ENCODE data around the gene SLC29A4. TPM values are rescaled to one million over a fixed set of nuclear protein-coding genes. Genes with fewer than 3 reads are reported as not detected.
"Not testable (repeated sequence)": the region's sequence is repeated elsewhere in the genome, so short reads cannot be mapped to it uniquely, and the experiment has no call there.

Gene SLC29A4
- total RNA-seq, 2 experiments from 2014 or later, result 0.06 to 0.67 TPM

DNA sequence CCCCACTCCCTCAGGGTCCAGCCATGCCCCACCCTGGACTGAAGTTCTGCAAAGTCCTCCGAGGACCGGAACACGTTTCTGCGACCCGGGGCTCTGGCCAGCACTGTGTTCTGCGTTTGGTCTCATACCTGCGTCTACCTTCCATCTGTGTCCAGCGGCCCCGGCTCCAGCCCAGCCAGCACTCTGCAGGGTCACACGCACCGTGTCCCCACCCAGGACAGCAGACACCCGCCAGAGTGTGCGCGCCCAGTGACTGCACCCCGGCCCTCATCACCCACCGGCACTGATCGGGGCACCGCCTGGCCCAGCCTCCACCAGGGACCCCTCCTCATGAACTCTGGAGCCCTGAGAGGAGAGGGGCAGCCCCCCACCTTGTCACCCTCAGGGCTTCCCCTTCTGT lies 20.3 kb downstream of the SLC29A4 start:
- Histone ChIP-seq H2AFZ (ENCODE audit: low read length) (no peak overlapping the region), H3K79me2 (ENCODE audit: insufficient read depth, low read depth, low read length) (no peaks in the 10 kb centered on the region), H4K20me1 (ENCODE audit: insufficient read depth, low read length) (no peaks in the 10 kb centered on the region), H3K36me3 (ENCODE audit: insufficient read depth, low read length) (no peaks in the 10 kb centered on the region), H3K4me2 (ENCODE audit: low read length) (no peak overlapping the region), H3K4me3 (ENCODE audit: low read depth, low read length, poor library complexity, severe bottlenecking) (no peak overlapping the region), H3K4me1 (ENCODE audit: insufficient read depth, low read length, poor library complexity, severe bottlenecking) (no peaks in the 10 kb centered on the region), H3K9me3 (ENCODE audit: low read length) (no peaks in the 10 kb centered on the region), H3K27ac (ENCODE audit: low read depth, low read length, poor library complexity, severe bottlenecking) (no peak overlapping the region), H3K9me2 (ENCODE audit: insufficient read depth, low read length) (no peaks in the 10 kb centered on the region)
- no peak for DNase-seq (ENCODE audit: low spot score)
- ChIA-PET CTCF (ENCODE audit: unreplicated experiment) (no interaction called here), POLR2A (no interaction called here)
- TF ChIP-seq, protein P1, sequence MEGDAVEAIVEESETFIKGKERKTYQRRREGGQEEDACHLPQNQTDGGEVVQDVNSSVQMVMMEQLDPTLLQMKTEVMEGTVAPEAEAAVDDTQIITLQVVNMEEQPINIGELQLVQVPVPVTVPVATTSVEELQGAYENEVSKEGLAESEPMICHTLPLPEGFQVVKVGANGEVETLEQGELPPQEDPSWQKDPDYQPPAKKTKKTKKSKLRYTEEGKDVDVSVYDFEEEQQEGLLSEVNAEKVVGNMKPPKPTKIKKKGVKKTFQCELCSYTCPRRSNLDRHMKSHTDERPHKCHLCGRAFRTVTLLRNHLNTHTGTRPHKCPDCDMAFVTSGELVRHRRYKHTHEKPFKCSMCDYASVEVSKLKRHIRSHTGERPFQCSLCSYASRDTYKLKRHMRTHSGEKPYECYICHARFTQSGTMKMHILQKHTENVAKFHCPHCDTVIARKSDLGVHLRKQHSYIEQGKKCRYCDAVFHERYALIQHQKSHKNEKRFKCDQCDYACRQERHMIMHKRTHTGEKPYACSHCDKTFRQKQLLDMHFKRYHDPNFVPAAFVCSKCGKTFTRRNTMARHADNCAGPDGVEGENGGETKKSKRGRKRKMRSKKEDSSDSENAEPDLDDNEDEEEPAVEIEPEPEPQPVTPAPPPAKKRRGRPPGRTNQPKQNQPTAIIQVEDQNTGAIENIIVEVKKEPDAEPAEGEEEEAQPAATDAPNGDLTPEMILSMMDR (conservative IDR thresholded peaks at IDR 0.05; ENCODE audit: low read length), result no peak
- no peak for TF ChIP-seq EZH2phosphoT487 (IDR thresholded peaks at IDR 0.05; ENCODE audit: borderline replicate concordance, low read depth, low read length)
- no TSS peak for BruUV-seq (replicated peaks)
- intact Hi-C loops (cut with micrococcal nuclease; ENCODE audit: unreplicated experiment), result no loop called here

GRCh38 chr7:5303591-5304505 lies 21.1 kb downstream of the SLC29A4 start:
- Histone ChIP-seq H3K4me2 (ENCODE audit: low read length) (no peak overlapping the region), H3K4me3 (ENCODE audit: low read depth, low read length, poor library complexity, severe bottlenecking) (no peak overlapping the region), H2AFZ (ENCODE audit: low read length) (no peak overlapping the region), H3K9me2 (ENCODE audit: insufficient read depth, low read length) (no peaks in the 10 kb centered on the region), H3K36me3 (ENCODE audit: insufficient read depth, low read length) (no peaks in the 10 kb centered on the region), H4K20me1 (ENCODE audit: insufficient read depth, low read length) (no peaks in the 10 kb centered on the region), H3K27ac (ENCODE audit: low read depth, low read length, poor library complexity, severe bottlenecking) (no peak overlapping the region), H3K79me2 (ENCODE audit: insufficient read depth, low read depth, low read length) (no peaks in the 10 kb centered on the region), H3K4me1 (ENCODE audit: insufficient read depth, low read length, poor library complexity, severe bottlenecking) (no peaks in the 10 kb centered on the region), H3K9me3 (ENCODE audit: low read length) (no peaks in the 10 kb centered on the region)
- CTCF ChIA-PET (ENCODE audit: unreplicated experiment), result no interaction called here
- intact Hi-C loops (cut with micrococcal nuclease; ENCODE audit: unreplicated experiment), result no loop called here
- POLR2A ChIA-PET, result no interaction called here
- TF ChIP-seq EZH2phosphoT487 (IDR thresholded peaks at IDR 0.05; ENCODE audit: borderline replicate concordance, low read depth, low read length), result no peak
- TF ChIP-seq, protein P1 (conservative IDR thresholded peaks at IDR 0.05; ENCODE audit: low read length), result no peak
- BruUV-seq (replicated peaks), result no TSS peak
- DNase-seq (ENCODE audit: low spot score), result no peak

GRCh38 chr7:5305050-5305449 lies 22.3 kb downstream of the SLC29A4 start:
- H4K20me1 ChIP-seq (ENCODE audit: insufficient read depth, low read length); H3K36me3 ChIP-seq (ENCODE audit: insufficient read depth, low read length); H3K79me2 ChIP-seq (ENCODE audit: insufficient read depth, low read depth, low read length); CTCF ChIA-PET (ENCODE audit: unreplicated experiment); H3K4me3 ChIP-seq (ENCODE audit: low read depth, low read length, poor library complexity, severe bottlenecking); H3K9me2 ChIP-seq (ENCODE audit: insufficient read depth, low read length); H3K27ac ChIP-seq (ENCODE audit: low read depth, low read length, poor library complexity, severe bottlenecking); H2AFZ ChIP-seq (ENCODE audit: low read length); DNase-seq (ENCODE audit: low spot score); H3K9me3 ChIP-seq (ENCODE audit: low read length); H3K4me1 ChIP-seq (ENCODE audit: insufficient read depth, low read length, poor library complexity, severe bottlenecking); BruUV-seq (replicated peaks); H3K4me2 ChIP-seq (ENCODE audit: low read length); intact Hi-C loops (cut with micrococcal nuclease; ENCODE audit: unreplicated experiment): not testable (repeated sequence)
- POLR2A ChIA-PET, result interaction anchor here (0.7 kb wide), 1 partner anchor 107 kb away, joined by 4 read pairs; no protein-coding TSS in a partner anchor

- H3K4me1 ChIP-seq (ENCODE audit: insufficient read depth, low read length, poor library complexity, severe bottlenecking); DNase-seq (ENCODE audit: low spot score); intact Hi-C loops (cut with micrococcal nuclease; ENCODE audit: unreplicated experiment); H3K79me2 ChIP-seq (ENCODE audit: insufficient read depth, low read depth, low read length); POLR2A ChIA-PET; H3K4me3 ChIP-seq (ENCODE audit: low read depth, low read length, poor library complexity, severe bottlenecking); H3K36me3 ChIP-seq (ENCODE audit: insufficient read depth, low read length); H3K9me3 ChIP-seq (ENCODE audit: low read length); H3K9me2 ChIP-seq (ENCODE audit: insufficient read depth, low read length); H3K4me2 ChIP-seq (ENCODE audit: low read length); H3K27ac ChIP-seq (ENCODE audit: low read depth, low read length, poor library complexity, severe bottlenecking); H2AFZ ChIP-seq (ENCODE audit: low read length); CTCF ChIA-PET (ENCODE audit: unreplicated experiment); H4K20me1 ChIP-seq (ENCODE audit: insufficient read depth, low read length): not testable (repeated sequence)
- TSS peak; percentile 80 for BruUV-seq (replicated peaks)
Observed at GRCh38 chr7:5307221-5308142, 24.7 kb downstream of the SLC29A4 start.

Measured in OCI-LY7 (cell line).